SHP77 treated with DMSO at 0.1 percent for 48 hours (cell line): ENCODE data around the gene AMOTL2.

ENCODE experiments used
- DNase-seq: peaks from one replicate; lab custom pipeline; 2025; lab: John Stamatoyannopoulos, UW

The AMOTL2 gene

GRCh38 chr3:134333522-134334181 is 40.6 kb downstream of the AMOTL2 start:
- DNase-seq = no peak

- no peak for DNase-seq
These were observed 41.9 kb downstream of the AMOTL2 start for GRCh38 chr3:134332344-134332743.

GRCh38 chr3:134331811-134332199 is 42.4 kb downstream of the AMOTL2 start:
- DNase-seq = no peak

- no peak for DNase-seq
These were observed 43.1 kb downstream of the AMOTL2 start for GRCh38 chr3:134330883-134331810.

GRCh38 chr3:134328846-134329245 is 45.4 kb downstream of the AMOTL2 start:
- no peak for DNase-seq

GRCh38 chr3:134328147-134328591 is 46.1 kb downstream of the AMOTL2 start:
- no peak for DNase-seq

GRCh38 chr3:134327594-134327975 is 46.7 kb downstream of the AMOTL2 start:
- DNase-seq = no peak

- DNase-seq = no peak
These were observed 47.3 kb downstream of the AMOTL2 start for GRCh38 chr3:134326760-134327593.

GRCh38 chr3:134326126-134326525 is 48.1 kb downstream of the AMOTL2 start:
- DNase-seq = no peak

GRCh38 chr3:134325706-134326105 is 48.5 kb downstream of the AMOTL2 start:
- DNase-seq = no peak

GRCh38 chr3:134325061-134325705 is 49.1 kb downstream of the AMOTL2 start:
- no peak for DNase-seq

GRCh38 chr3:134323966-134324962 is 50.0 kb downstream of the AMOTL2 start:
- DNase-seq = no peak

GRCh38 chr3:134322286-134322685 is 52.0 kb downstream of the AMOTL2 start:
- no peak for DNase-seq

GRCh38 chr3:134320749-134321148 is 53.5 kb downstream of the AMOTL2 start:
- DNase-seq = no peak

- DNase-seq = no peak
These were observed 54.3 kb downstream of the AMOTL2 start for GRCh38 chr3:134319931-134320330.

GRCh38 chr3:134318166-134318565 is 56.1 kb downstream of the AMOTL2 start:
- no peak for DNase-seq

- no peak for DNase-seq
These were observed 56.9 kb downstream of the AMOTL2 start for GRCh38 chr3:134317106-134317947.

- no peak for DNase-seq
These were observed 58.8 kb downstream of the AMOTL2 start for GRCh38 chr3:134315286-134316106.
